SK-N-MC (cell line): ENCODE data around the gene RNF223.

Experiments used
- DNase-seq: peaks from one replicate; pipeline ENCODE4 v3.0.0-alpha.2; 2011; ENCODE audit warnings: low read depth, low spot score
- H3K27ac ChIP-seq: fragments of 200-600 bp; sonication (generic); 2 replicates; pipeline ENCODE4 v1.5.1; 2016; ENCODE audit warnings: mixed run types
- H3K36me3 ChIP-seq: fragments of 200-600 bp; sonication (generic); 2 replicates; pipeline ENCODE4 v1.6.1; 2017; ENCODE audit warnings: antibody characterized with exemption, low read length, mixed read lengths; ENCODE audit not compliant: insufficient read depth
- H3K4me3 ChIP-seq: fragments of 200-600 bp; sonication (generic); 2 replicates; pipeline ENCODE4 v1.5.1; 2016
- H3K9ac ChIP-seq: fragments of 200-600 bp; sonication (generic); 2 replicates; pipeline ENCODE4 v1.8.0; 2017; ENCODE audit warnings: mixed run types, mixed read lengths; ENCODE audit not compliant: insufficient read length
- H3K9me3 ChIP-seq: fragments of 200-600 bp; sonication (generic); 2 replicates; pipeline ENCODE4 v1.6.1; 2017; ENCODE audit warnings: low read depth, mild to moderate bottlenecking, antibody characterized with exemption, low read length, moderate library complexity, mixed read lengths
- EZH2 ChIP-seq: fragments of 200-600 bp; sonication (generic); IDR thresholded peaks from one replicate; pipeline ENCODE4 v1.6.1; 2017; ENCODE audit warnings: antibody characterized with exemption
- FOXP2 ChIP-seq: optimal IDR thresholded peaks from 2 replicates; pipeline ENCODE3; 2011; ENCODE audit warnings: mild to moderate bottlenecking, moderate library complexity; ENCODE audit not compliant: insufficient read depth; ENCODE audit errors: extremely low read length, control extremely low read depth
- POLR2AphosphoS5 ChIP-seq: IDR thresholded peaks from 2 replicates; pipeline ENCODE4 v1.6.1; 2012; ENCODE audit warnings: mild to moderate bottlenecking, low read depth, low read length, borderline replicate concordance

Gene RNF223

GRCh38 chr1:1042835-1043234 is 31.3 kb downstream of the RNF223 start:
- Histone ChIP-seq H3K36me3 (peaks cover 39% of the 10 kb centered on the region; the same call in 1 of the 2 replicates), H3K27ac (no peak overlapping the region), H3K4me3 (no peak overlapping the region), H3K9ac (no peak overlapping the region), H3K9me3 (no peaks in the 10 kb centered on the region)
- TF ChIP-seq FOXP2 (no peak), EZH2 (no peak), POLR2AphosphoS5 (no peak)
- no peak for DNase-seq

- Histone ChIP-seq H3K9me3 (no peaks in the 10 kb centered on the region), H3K4me3 (no peak overlapping the region), H3K27ac (no peak overlapping the region), H3K36me3 (peaks cover 30% of the 10 kb centered on the region; the same call in 1 of the 2 replicates), H3K9ac (no peak overlapping the region)
- DNase-seq, result no peak
- TF ChIP-seq POLR2AphosphoS5 (no peak), FOXP2 (no peak), EZH2 (no peak)
Observed at GRCh38 chr1:1041873-1042272, 32.2 kb downstream of the RNF223 start.

- no peak for TF ChIP-seq POLR2AphosphoS5
- TF ChIP-seq FOXP2, result no peak
- no peak for TF ChIP-seq EZH2
- H3K36me3 ChIP-seq, result peaks cover 22% of the 10 kb centered on the region; the same call in 1 of the 2 replicates
Observed at GRCh38 chr1:1041092-1041523, 33.0 kb downstream of the RNF223 start.

GRCh38 chr1:1040004-1040991 is 33.8 kb downstream of the RNF223 start:
- TF ChIP-seq POLR2AphosphoS5 (peak; percentile 48; the same call in 1 of the 2 replicates), EZH2 (no peak), FOXP2 (no peak)
- peak overlapping the region; percentile 72 for H3K4me3 ChIP-seq
- H3K9me3 ChIP-seq, result no peaks in the 10 kb centered on the region
- DNase-seq, result peak; percentile 40
- H3K9ac ChIP-seq, result no peak overlapping the region
- no peak overlapping the region for H3K27ac ChIP-seq
- peaks cover 20% of the 10 kb centered on the region; the same call in 1 of the 2 replicates for H3K36me3 ChIP-seq

More at GRCh38 chr1:1041092-1041523, 33.0 kb downstream of the RNF223 start:
- Histone ChIP-seq H3K9me3 (no peaks in the 10 kb centered on the region), H3K27ac (no peak overlapping the region), H3K9ac (no peak overlapping the region), H3K4me3 (no peak overlapping the region)
- DNase-seq, result no peak

GRCh38 chr1:1039145-1039910 is 34.8 kb downstream of the RNF223 start:
- Histone ChIP-seq H3K27ac (no peak overlapping the region), H3K36me3 (peaks cover 14% of the 10 kb centered on the region; the same call in 1 of the 2 replicates), H3K9ac (no peak overlapping the region), H3K9me3 (no peaks in the 10 kb centered on the region), H3K4me3 (no peak overlapping the region; the same call in 1 of the 2 replicates)
- no peak for TF ChIP-seq POLR2AphosphoS5
- no peak for TF ChIP-seq EZH2
- TF ChIP-seq FOXP2, result no peak
- DNase-seq, result no peak

GRCh38 chr1:1038694-1039093 is 35.4 kb downstream of the RNF223 start:
- no peak overlapping the region for H3K4me3 ChIP-seq
- TF ChIP-seq EZH2, result no peak
- no peak for TF ChIP-seq POLR2AphosphoS5
- no peak for TF ChIP-seq FOXP2
- peaks cover 9% of the 10 kb centered on the region; the same call in 1 of the 2 replicates for H3K36me3 ChIP-seq
- no peaks in the 10 kb centered on the region for H3K9me3 ChIP-seq
- no peak overlapping the region for H3K9ac ChIP-seq
- no peak overlapping the region for H3K27ac ChIP-seq
- no peak for DNase-seq

GRCh38 chr1:1037366-1038327 is 36.5 kb downstream of the RNF223 start:
- H3K27ac ChIP-seq, result no peak overlapping the region
- DNase-seq, result no peak
- TF ChIP-seq FOXP2, result no peak
- no peak for TF ChIP-seq EZH2
- no peak for TF ChIP-seq POLR2AphosphoS5
- H3K9ac ChIP-seq, result no peak overlapping the region
- H3K9me3 ChIP-seq, result no peaks in the 10 kb centered on the region
- peaks cover 4% of the 10 kb centered on the region; the same call in 1 of the 2 replicates for H3K36me3 ChIP-seq
- H3K4me3 ChIP-seq, result no peak overlapping the region
